Measurements from ENCODE around the gene FRMD8.

The FRMD8 gene

DNA sequence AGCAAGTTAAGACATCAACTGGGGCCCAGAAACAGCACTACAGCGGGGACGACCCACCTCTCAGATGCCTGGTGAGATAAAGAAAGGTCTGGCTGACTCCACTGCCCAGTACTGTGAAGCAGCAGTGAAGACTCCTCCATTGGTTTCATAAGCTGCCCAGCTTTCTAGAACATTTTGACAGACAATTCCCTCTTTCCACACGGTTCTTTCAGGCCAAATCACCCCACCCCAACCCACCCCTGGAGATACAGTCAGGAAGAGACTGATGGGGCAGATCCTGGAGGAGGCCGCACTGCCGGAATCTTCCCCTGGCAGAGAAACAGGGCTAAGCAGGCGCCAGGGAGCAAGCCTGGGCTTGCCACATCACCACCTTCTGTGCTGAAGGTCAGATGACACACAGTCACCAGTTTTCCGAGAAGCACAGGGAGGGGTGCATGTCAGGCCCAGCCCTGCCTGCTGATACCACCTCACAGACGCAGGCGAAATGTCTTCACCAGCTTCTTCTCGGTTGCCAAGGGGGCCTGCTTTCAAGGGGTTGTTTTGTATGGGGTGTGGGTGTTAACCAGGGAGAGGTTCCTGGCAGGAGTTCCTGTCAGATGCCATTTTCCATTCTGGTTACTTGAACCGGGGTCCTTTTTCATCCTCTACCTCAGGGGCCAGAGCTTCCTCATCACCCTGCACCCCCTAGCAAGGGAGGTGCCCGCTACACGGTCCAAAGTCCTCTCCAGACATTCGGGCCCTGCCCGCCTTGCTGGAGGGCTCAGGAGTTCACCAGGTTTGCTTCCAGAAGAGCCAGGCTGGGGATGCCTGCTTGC lies 34.7 kb downstream of the FRMD8 start:
- Histone ChIP-seq H3K36me3 (ENCODE audit: control insufficient read depth, insufficient read depth, low read length) (no peaks in the 10 kb centered on the region; the same call in 1 of the 2 replicates), H3K4me3 (replicated peaks; ENCODE audit: low read depth, low read length) (peak overlapping the region; percentile 74), H3K27me3 (replicated peaks; ENCODE audit: control insufficient read depth, insufficient read depth, low read length) (no peaks in the 10 kb centered on the region)
- DNase-seq (ENCODE audit: extremely low read depth, insufficient read length), result peak; percentile 76
- TF ChIP-seq, protein P1, sequence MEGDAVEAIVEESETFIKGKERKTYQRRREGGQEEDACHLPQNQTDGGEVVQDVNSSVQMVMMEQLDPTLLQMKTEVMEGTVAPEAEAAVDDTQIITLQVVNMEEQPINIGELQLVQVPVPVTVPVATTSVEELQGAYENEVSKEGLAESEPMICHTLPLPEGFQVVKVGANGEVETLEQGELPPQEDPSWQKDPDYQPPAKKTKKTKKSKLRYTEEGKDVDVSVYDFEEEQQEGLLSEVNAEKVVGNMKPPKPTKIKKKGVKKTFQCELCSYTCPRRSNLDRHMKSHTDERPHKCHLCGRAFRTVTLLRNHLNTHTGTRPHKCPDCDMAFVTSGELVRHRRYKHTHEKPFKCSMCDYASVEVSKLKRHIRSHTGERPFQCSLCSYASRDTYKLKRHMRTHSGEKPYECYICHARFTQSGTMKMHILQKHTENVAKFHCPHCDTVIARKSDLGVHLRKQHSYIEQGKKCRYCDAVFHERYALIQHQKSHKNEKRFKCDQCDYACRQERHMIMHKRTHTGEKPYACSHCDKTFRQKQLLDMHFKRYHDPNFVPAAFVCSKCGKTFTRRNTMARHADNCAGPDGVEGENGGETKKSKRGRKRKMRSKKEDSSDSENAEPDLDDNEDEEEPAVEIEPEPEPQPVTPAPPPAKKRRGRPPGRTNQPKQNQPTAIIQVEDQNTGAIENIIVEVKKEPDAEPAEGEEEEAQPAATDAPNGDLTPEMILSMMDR (IDR thresholded peaks at IDR 0.05; ENCODE audit: insufficient read depth, low read length, poor library complexity, severe bottlenecking), result no peak

DNA sequence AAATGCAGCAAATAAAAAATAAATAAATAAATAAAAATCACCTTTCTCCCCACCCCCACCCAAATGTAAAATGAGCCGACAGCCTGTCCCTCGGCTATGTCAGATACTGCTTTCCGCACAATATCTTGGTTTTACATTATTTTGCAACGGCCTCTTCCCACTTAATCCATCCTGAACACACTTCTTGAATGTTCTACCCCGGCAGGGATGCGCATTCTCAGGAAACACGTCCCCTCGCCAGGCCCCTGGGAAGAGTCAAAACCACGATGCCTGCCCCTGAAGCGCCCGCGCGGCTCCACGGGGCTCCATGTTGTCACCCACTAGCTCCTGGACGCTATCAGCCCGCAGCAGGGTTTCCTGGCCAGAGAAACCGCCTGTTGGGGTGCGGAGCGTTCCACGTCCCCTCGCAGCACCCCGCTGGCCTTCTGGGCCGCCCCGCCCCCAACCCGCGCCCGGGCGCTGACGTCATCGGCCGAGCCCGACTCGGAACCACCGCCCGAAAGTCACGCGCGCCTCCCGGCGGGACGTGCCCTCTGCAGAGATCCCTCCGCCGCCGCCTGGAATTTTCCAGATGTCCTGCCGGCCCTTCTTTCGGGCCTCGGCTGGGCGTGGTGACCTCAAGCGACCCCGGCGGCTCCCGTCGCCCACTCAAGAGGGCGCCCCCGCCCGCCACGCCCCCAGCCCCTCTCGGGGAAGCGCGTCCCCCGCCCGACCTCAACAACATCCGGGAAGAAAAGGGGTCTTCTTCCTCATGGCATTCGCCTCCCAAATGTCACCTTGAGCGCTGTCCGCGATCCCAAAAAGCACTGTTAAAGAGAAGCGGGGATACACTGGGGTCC lies 35.6 kb downstream of the FRMD8 start:
- Histone ChIP-seq H3K36me3 (ENCODE audit: control insufficient read depth, insufficient read depth, low read length) (no peaks in the 10 kb centered on the region; the same call in 1 of the 2 replicates), H3K4me3 (replicated peaks; ENCODE audit: low read depth, low read length) (peak overlapping the region; percentile 74), H3K27me3 (replicated peaks; ENCODE audit: control insufficient read depth, insufficient read depth, low read length) (no peaks in the 10 kb centered on the region)
- DNase-seq (ENCODE audit: extremely low read depth, insufficient read length), result peak; percentile 96
- TF ChIP-seq, protein P1 (IDR thresholded peaks at IDR 0.05; ENCODE audit: insufficient read depth, low read length, poor library complexity, severe bottlenecking), result no peak

DNA sequence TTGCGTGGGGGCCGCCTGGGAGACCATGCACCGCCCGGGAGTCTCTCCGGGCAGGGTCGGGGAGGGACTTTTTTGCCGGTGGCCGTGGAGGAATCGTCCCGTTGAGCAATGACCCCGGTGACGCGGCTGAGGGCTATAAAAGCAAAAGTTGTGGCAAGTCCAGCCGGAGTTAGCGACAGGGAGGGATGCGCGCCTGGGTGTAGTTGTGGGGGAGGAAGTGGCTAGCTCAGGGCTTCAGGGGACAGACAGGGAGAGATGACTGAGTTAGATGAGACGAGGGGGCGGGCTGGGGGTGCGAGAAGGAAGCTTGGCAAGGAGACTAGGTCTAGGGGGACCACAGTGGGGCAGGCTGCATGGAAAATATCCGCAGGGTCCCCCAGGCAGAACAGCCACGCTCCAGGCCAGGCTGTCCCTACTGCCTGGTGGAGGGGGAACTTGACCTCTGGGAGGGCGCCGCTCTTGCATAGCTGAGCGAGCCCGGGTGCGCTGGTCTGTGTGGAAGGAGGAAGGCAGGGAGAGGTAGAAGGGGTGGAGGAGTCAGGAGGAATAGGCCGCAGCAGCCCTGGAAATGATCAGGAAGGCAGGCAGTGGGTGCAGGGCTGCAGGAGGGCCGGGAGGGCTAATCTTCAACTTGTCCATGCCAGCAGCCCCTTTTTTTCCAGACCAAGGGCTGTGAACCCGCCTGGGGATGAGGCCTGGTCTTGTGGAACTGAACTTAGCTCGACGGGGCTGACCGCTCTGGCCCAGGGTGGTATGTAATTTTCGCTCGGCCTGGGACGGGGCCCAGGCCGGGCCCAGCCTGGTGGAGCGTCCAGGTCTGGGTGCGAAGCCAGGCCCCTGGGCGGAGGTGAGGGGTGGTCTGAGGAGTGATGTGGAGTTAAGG lies 36.4 kb downstream of the FRMD8 start, which contains the start of gene NEAT1:
Gene NEAT1, plus strand, starts transcription at position 166 of the 883 bp plus-strand sequence.
- peak; percentile 93 for DNase-seq (ENCODE audit: extremely low read depth, insufficient read length)
- peak within 1 kb of the TSS; percentile 74 for H3K4me3 ChIP-seq (replicated peaks; ENCODE audit: low read depth, low read length)
- TF ChIP-seq, protein P1 (IDR thresholded peaks at IDR 0.05; ENCODE audit: insufficient read depth, low read length, poor library complexity, severe bottlenecking), result no peak
- no peaks in the 10 kb centered on the region; the same call in 1 of the 2 replicates for H3K36me3 ChIP-seq (ENCODE audit: control insufficient read depth, insufficient read depth, low read length)
- no peaks in the 10 kb centered on the region for H3K27me3 ChIP-seq (replicated peaks; ENCODE audit: control insufficient read depth, insufficient read depth, low read length)

DNA sequence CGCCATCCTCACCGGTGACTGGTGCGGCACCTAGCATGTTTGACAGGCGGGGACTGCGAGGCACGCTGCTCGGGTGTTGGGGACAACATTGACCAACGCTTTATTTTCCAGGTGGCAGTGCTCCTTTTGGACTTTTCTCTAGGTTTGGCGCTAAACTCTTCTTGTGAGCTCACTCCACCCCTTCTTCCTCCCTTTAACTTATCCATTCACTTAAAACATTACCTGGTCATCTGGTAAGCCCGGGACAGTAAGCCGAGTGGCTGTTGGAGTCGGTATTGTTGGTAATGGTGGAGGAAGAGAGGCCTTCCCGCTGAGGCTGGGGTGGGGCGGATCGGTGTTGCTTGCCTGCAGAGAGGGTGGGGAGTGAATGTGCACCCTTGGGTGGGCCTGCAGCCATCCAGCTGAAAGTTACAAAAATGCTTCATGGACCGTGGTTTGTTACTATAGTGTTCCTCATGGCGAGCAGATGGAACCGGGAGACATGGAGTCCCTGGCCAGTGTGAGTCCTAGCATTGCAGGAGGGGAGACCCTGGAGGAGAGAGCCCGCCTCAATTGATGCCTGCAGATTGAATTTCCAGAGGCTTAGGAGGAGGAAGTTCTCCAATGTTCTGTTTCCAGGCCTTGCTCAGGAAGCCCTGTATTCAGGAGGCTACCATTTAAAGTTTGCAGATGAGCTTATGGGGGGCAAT lies 37.2 kb downstream of the FRMD8 start:
- no peaks in the 10 kb centered on the region for H3K27me3 ChIP-seq (replicated peaks; ENCODE audit: control insufficient read depth, insufficient read depth, low read length)
- no peaks in the 10 kb centered on the region; the same call in 1 of the 2 replicates for H3K36me3 ChIP-seq (ENCODE audit: control insufficient read depth, insufficient read depth, low read length)
- TF ChIP-seq, protein P1 (IDR thresholded peaks at IDR 0.05; ENCODE audit: insufficient read depth, low read length, poor library complexity, severe bottlenecking), result no peak
- peak overlapping the region; percentile 74 for H3K4me3 ChIP-seq (replicated peaks; ENCODE audit: low read depth, low read length)
- DNase-seq (ENCODE audit: extremely low read depth, insufficient read length), result peak; percentile 41
